ENCODE results near the gene IFT74.
"Not testable (repeated sequence)": the region's sequence is repeated elsewhere in the genome, so short reads cannot be mapped to it uniquely, and the experiment has no call there.

The IFT74 gene

GRCh38 chr9:27085456-27085855 lies 129.2 kb downstream of the IFT74 start:
- no peak for DNase-seq

GRCh38 chr9:27086818-27087680 lies 130.8 kb downstream of the IFT74 start:
- no peak for DNase-seq

- DNase-seq = no peak
Measured at GRCh38 chr9:27088981-27089380, 132.8 kb downstream of the IFT74 start.

GRCh38 chr9:27089706-27090105 lies 133.5 kb downstream of the IFT74 start:
- no peak for DNase-seq

- DNase-seq = no peak
Measured at GRCh38 chr9:27090231-27090630, 134.0 kb downstream of the IFT74 start.

- no peak for DNase-seq
Measured at GRCh38 chr9:27090711-27091110, 134.5 kb downstream of the IFT74 start.

- not testable (repeated sequence) for DNase-seq
Measured at GRCh38 chr9:27092496-27092895, 136.3 kb downstream of the IFT74 start.

- not testable (repeated sequence) for DNase-seq
Measured at GRCh38 chr9:27093384-27094067, 137.3 kb downstream of the IFT74 start.

GRCh38 chr9:27094640-27095298 lies 138.6 kb downstream of the IFT74 start:
- DNase-seq = no peak

- DNase-seq = no peak
Measured at GRCh38 chr9:27107241-27107640, 151.0 kb downstream of the IFT74 start.

- DNase-seq = no peak
Measured at GRCh38 chr9:27108981-27109541, 152.8 kb downstream of the IFT74 start, which contains the start of gene TEK. Gene TEK, plus strand, starts transcription at chr9:27109225. Its CDS starts 366 bp downstream, at chr9:27109591.

- no peak for DNase-seq
Measured at GRCh38 chr9:27109621-27110020, 153.4 kb downstream of the IFT74 start.

- no peak for DNase-seq
Measured at GRCh38 chr9:27110181-27110580, 154.0 kb downstream of the IFT74 start.

- no peak for DNase-seq
Measured at GRCh38 chr9:27112235-27112634, 156.0 kb downstream of the IFT74 start.
